Measurements from ENCODE around the gene ZSWIM5.

DNA sequence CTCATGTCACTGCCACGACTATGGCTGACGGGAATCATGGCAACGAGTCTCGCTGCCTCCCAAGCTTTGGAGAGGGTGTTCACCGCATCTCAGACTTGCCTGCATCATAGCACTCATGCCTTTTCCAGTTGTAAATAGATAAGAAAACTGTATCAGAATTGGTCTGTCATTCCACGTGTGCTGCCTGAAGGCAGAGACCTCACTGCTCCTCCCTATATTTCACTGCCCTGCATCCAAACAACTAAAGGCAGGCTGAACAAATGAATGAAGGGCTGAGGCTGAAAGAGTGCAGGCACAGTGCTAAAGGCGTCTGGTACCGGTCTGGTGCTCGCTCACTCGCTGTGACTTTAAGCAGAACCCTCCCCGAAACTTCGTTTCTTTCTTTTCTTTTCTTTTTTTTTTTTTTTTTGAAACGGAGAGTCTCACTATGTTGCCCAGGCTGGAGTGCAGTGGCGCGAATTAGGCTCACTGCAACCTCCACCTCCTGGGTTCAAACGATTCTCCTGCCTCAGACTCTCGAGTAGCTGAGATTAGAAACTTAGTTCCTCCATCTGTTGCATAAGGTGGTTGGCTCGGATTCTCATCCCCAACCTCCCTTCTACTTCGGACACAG is 220.6 kb downstream of the ZSWIM5 start:
- TF ChIP-seq POLR2AphosphoS5 (IDR thresholded peaks at IDR 0.05; ENCODE audit: low read depth, low read length) (no peak), POLR2A (IDR thresholded peaks at IDR 0.05; ENCODE audit: low read depth, low read length) (no peak), TAF1 (IDR thresholded peaks at IDR 0.05; ENCODE audit: borderline replicate concordance, low read depth, low read length) (no peak)

Data from GM12892 (cell line).